Loucy (cell line): ENCODE results near the gene RNF215.

ENCODE experiments used
- H2AFZ ChIP-seq: fragments of 200-600 bp; sonication (generic); 2 replicates; pipeline ENCODE4 v1.6.0; 2016; ENCODE audit warnings: antibody characterized with exemption, mild to moderate bottlenecking, low read length, moderate library complexity
- H3F3A ChIP-seq: fragments of 200-600 bp; 2 replicates; pipeline ENCODE4 v1.6.0; 2016; ENCODE audit warnings: antibody characterized with exemption, low read depth, mild to moderate bottlenecking
- H3K27me3 ChIP-seq: fragments of 200-600 bp; sonication (generic); 2 replicates; pipeline ENCODE4 v1.6.1; 2014; ENCODE audit warnings: low read length, mild to moderate bottlenecking; ENCODE audit not compliant: insufficient read depth, poor library complexity, severe bottlenecking
- H3K36me3 ChIP-seq: fragments of 200-600 bp; sonication (generic); 2 replicates; pipeline ENCODE4 v1.6.1; 2016; ENCODE audit warnings: low read length; ENCODE audit not compliant: insufficient read depth
- H3K4me1 ChIP-seq: fragments of 200-600 bp; sonication (generic); 2 replicates; pipeline ENCODE4 v1.5.1; 2014; ENCODE audit warnings: low read length, mild to moderate bottlenecking; ENCODE audit not compliant: insufficient read depth, poor library complexity, severe bottlenecking
- H3K4me2 ChIP-seq: fragments of 200-600 bp; sonication (generic); 2 replicates; pipeline ENCODE4 v1.6.0; 2014; ENCODE audit warnings: antibody characterized with exemption, low read length, low read depth, mild to moderate bottlenecking; ENCODE audit not compliant: poor library complexity, severe bottlenecking
- H3K4me3 ChIP-seq: fragments of 200-600 bp; sonication (generic); 2 replicates; pipeline ENCODE4 v1.5.1; 2014; ENCODE audit warnings: low read length, mild to moderate bottlenecking, mixed read lengths; ENCODE audit not compliant: poor library complexity, severe bottlenecking
- H3K79me2 ChIP-seq: fragments of 200-600 bp; sonication (generic); 2 replicates; pipeline ENCODE4 v1.6.1; 2014; ENCODE audit warnings: low read length; ENCODE audit not compliant: insufficient read depth
- H3K9ac ChIP-seq: fragments of 200-600 bp; sonication (generic); 2 replicates; pipeline ENCODE4 v1.6.0; 2014; ENCODE audit warnings: mild to moderate bottlenecking, low read depth, low read length, moderate library complexity; ENCODE audit not compliant: poor library complexity, severe bottlenecking
- H3K9me2 ChIP-seq: fragments of 200-600 bp; sonication (generic); replicated peaks from 2 replicates; pipeline ENCODE4 v1.6.1; 2016; ENCODE audit warnings: low read depth, low read length, mixed read lengths
- H3K9me3 ChIP-seq: fragments of 200-600 bp; sonication (generic); 2 replicates; pipeline ENCODE4 v1.6.1; 2014; ENCODE audit warnings: mild to moderate bottlenecking, antibody characterized with exemption, low read length, low read depth; ENCODE audit not compliant: insufficient read depth
- H4K20me1 ChIP-seq: fragments of 200-600 bp; sonication (generic); 2 replicates; pipeline ENCODE4 v1.6.0; 2014; ENCODE audit warnings: antibody characterized with exemption, low read length, mild to moderate bottlenecking; ENCODE audit not compliant: insufficient read depth, poor library complexity, severe bottlenecking
- EZH2phosphoT487 ChIP-seq: fragments of 200-600 bp; IDR thresholded peaks from 2 replicates; pipeline ENCODE4 v1.6.1; 2018; ENCODE audit warnings: antibody characterized with exemption, mild to moderate bottlenecking, moderate library complexity, borderline replicate concordance
- TF ChIP-seq, protein P1 (sequence below): fragments of 200-600 bp; sonication (generic); conservative IDR thresholded peaks from 2 replicates; pipeline ENCODE4 v1.5.1; 2014; ENCODE audit warnings: mild to moderate bottlenecking, antibody characterized with exemption, low read length

The RNF215 gene

DNA sequence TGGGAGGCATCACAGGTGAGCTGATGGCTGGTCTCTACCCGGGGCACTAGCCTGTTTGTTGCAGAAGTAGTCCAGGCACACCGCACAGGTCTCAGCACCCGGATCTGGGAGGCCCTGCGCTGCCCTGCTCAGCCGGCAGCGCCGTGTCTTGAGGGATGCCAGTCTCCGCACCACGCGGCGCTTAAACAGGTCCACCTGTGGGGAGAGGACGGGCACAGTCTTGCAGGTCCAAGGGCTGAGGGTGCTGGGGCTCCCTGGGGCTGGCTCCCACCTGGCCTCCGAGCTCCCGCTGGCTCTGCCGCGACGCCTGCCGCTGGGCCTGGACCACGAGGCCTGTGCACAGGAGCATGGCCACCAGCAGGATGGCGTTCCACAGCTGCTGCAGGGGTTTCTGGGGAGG lies 7.2 kb downstream of the RNF215 start:
- H2AFZ ChIP-seq: no peak overlapping the region
- H3K4me1 ChIP-seq: no peaks in the 10 kb centered on the region
- H3K9me3 ChIP-seq: no peaks in the 10 kb centered on the region
- no peaks in the 10 kb centered on the region for H3K79me2 ChIP-seq
- no peak overlapping the region for H3K9ac ChIP-seq
- no peaks in the 10 kb centered on the region for H3K36me3 ChIP-seq
- H3K4me3 ChIP-seq: no peak overlapping the region
- H3K4me2 ChIP-seq: no peak overlapping the region
- TF ChIP-seq, protein P1, sequence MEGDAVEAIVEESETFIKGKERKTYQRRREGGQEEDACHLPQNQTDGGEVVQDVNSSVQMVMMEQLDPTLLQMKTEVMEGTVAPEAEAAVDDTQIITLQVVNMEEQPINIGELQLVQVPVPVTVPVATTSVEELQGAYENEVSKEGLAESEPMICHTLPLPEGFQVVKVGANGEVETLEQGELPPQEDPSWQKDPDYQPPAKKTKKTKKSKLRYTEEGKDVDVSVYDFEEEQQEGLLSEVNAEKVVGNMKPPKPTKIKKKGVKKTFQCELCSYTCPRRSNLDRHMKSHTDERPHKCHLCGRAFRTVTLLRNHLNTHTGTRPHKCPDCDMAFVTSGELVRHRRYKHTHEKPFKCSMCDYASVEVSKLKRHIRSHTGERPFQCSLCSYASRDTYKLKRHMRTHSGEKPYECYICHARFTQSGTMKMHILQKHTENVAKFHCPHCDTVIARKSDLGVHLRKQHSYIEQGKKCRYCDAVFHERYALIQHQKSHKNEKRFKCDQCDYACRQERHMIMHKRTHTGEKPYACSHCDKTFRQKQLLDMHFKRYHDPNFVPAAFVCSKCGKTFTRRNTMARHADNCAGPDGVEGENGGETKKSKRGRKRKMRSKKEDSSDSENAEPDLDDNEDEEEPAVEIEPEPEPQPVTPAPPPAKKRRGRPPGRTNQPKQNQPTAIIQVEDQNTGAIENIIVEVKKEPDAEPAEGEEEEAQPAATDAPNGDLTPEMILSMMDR: no peak
- TF ChIP-seq EZH2phosphoT487: no peak
- H3K9me2 ChIP-seq: no peaks in the 10 kb centered on the region
- no peaks in the 10 kb centered on the region for H3F3A ChIP-seq
- H4K20me1 ChIP-seq: no peaks in the 10 kb centered on the region
- no peaks in the 10 kb centered on the region for H3K27me3 ChIP-seq

DNA sequence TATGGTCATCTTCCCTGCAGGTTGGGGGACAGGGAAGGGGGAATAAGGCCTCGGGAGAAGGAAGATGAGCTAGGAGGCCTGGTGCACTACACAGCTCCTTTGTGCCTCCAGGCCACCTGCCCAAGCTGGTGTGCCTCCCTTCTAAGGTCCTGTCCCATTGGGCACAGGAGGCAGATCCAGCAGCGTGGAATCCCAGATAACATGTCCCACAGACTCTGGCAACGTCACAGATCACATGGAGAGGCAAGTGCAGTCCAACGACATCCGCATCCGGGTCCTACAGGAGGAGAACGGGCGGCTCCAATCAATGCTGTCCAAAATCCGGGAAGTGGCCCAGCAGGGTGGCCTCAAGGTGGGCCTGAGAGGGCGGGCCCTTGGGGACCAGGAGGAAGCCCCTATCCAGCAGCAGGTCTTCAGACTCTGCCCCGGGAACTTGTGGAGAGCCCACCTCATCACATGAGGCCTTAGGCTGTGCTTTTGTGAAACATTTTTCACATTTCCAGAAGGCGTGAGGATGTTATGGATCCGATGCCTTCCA lies 11.8 kb downstream of the RNF215 start:
- no peak overlapping the region for H3K9ac ChIP-seq
- H3F3A ChIP-seq: no peaks in the 10 kb centered on the region
- H3K79me2 ChIP-seq: no peaks in the 10 kb centered on the region
- no peaks in the 10 kb centered on the region for H3K27me3 ChIP-seq
- no peaks in the 10 kb centered on the region for H3K4me1 ChIP-seq
- H3K4me3 ChIP-seq: no peak overlapping the region
- TF ChIP-seq EZH2phosphoT487: no peak
- TF ChIP-seq, protein P1: no peak
- no peaks in the 10 kb centered on the region for H3K9me2 ChIP-seq
- no peaks in the 10 kb centered on the region for H3K9me3 ChIP-seq
- no peaks in the 10 kb centered on the region for H4K20me1 ChIP-seq
- H3K4me2 ChIP-seq: no peak overlapping the region
- no peak overlapping the region for H2AFZ ChIP-seq
- H3K36me3 ChIP-seq: no peaks in the 10 kb centered on the region

DNA sequence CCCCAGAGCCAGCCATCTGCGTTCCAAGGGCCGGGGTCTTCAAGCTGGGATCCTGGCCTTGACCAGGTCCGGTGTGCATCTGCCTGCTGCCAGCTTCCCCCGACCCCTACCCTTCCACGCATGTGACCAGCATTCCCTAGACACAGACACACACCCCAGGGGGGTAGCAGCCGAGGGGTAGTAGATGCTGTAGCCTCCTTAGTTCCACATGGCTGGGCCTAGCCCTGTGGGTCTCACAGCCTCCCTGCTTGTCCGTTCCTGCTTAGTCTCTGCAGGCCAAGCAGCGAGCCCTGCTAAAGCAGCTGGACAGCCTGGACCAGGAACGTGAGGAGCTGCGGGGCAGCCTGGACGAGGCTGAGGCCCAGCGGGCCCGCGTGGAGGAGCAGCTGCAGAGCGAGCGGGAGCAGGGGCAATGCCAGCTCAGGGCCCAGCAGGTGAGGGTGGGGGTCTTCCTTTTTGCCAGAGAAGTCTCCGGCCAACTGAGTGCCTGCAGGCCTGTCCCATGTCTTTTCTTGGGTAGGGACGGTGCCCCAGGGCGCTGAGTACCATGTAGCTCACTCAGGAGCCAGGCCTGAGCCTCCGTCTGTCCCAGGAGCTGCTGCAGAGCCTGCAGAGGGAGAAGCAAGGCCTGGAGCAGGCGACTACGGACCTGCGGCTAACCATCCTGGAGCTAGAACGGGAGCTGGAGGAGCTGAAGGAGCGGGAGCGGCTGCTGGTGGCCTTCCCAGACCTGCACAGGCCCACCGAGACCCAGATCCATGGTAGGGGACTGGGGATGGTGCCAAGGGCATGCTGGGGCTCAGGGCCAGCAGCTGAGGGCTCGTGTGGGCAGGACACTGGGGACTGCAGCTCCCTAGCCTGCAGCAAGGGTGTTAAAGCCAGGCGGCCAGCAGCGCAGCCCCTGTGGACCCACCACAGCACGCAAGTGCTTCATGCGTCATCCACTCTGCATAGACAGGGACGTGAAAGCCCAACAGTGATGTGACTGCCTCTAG lies 13.6 kb downstream of the RNF215 start:
- no peaks in the 10 kb centered on the region for H3K9me2 ChIP-seq
- H3K36me3 ChIP-seq: no peaks in the 10 kb centered on the region
- H3K4me2 ChIP-seq: no peak overlapping the region
- H3K9ac ChIP-seq: no peak overlapping the region
- H3K79me2 ChIP-seq: no peaks in the 10 kb centered on the region
- no peaks in the 10 kb centered on the region for H3K4me1 ChIP-seq
- H3K4me3 ChIP-seq: no peak overlapping the region
- H4K20me1 ChIP-seq: no peaks in the 10 kb centered on the region
- H3K27me3 ChIP-seq: no peaks in the 10 kb centered on the region
- no peaks in the 10 kb centered on the region for H3K9me3 ChIP-seq
- H3F3A ChIP-seq: no peaks in the 10 kb centered on the region
- H2AFZ ChIP-seq: no peak overlapping the region
- no peak for TF ChIP-seq EZH2phosphoT487
- TF ChIP-seq, protein P1: no peak
